GM21381 (cell line): Measurements from ENCODE around the gene DPCD.
"Not testable (repeated sequence)": the region's sequence is repeated elsewhere in the genome, so short reads cannot be mapped to it uniquely, and the experiment has no call there.

Source experiments
- ATAC-seq: cut with Tn5 transposase; IDR thresholded peaks from one replicate; pipeline ENCODE4 v1.9.1; 2021; ENCODE audit warnings: mild to moderate bottlenecking, moderate library complexity; ENCODE audit not compliant: unreplicated experiment

DPCD gene

GRCh38 chr10:101579516-101579870, 8.6 kb upstream of the DPCD start:
- no peak for ATAC-seq

- ATAC-seq = no peak
Observed at GRCh38 chr10:101580486-101581399, 7.4 kb upstream of the DPCD start.

- no peak for ATAC-seq
Observed at GRCh38 chr10:101585841-101586240, 2.3 kb upstream of the DPCD start.

- ATAC-seq = no peak
Observed at GRCh38 chr10:101588879-101589278, 758 bp downstream of the DPCD start.

- ATAC-seq = not testable (repeated sequence)
Observed at GRCh38 chr10:101593331-101593730, 5.2 kb downstream of the DPCD start.

GRCh38 chr10:101595591-101596433, 7.7 kb downstream of the DPCD start:
- no peak for ATAC-seq

- no peak for ATAC-seq
Observed at GRCh38 chr10:101597091-101597900, 9.2 kb downstream of the DPCD start.

- no peak for ATAC-seq
Observed at GRCh38 chr10:101601541-101601940, 13.4 kb downstream of the DPCD start.

- ATAC-seq = no peak
Observed at GRCh38 chr10:101602761-101603398, 14.8 kb downstream of the DPCD start.

- no peak for ATAC-seq
Observed at GRCh38 chr10:101607124-101607523, 19.0 kb downstream of the DPCD start.

- no peak for ATAC-seq
Observed at GRCh38 chr10:101609481-101609880, 21.4 kb downstream of the DPCD start.

GRCh38 chr10:101611096-101611905, 23.2 kb downstream of the DPCD start:
- ATAC-seq = no peak

GRCh38 chr10:101612086-101612485, 24.0 kb downstream of the DPCD start:
- no peak for ATAC-seq

- no peak for ATAC-seq
Observed at GRCh38 chr10:101612872-101613271, 24.8 kb downstream of the DPCD start.

- ATAC-seq = no peak
Observed at GRCh38 chr10:101613646-101614045, 25.5 kb downstream of the DPCD start.

GRCh38 chr10:101614663-101615524, 26.8 kb downstream of the DPCD start:
- ATAC-seq = no peak

- ATAC-seq = no peak
Observed at GRCh38 chr10:101615525-101616116, 27.5 kb downstream of the DPCD start.

GRCh38 chr10:101616415-101617101, 28.4 kb downstream of the DPCD start:
- ATAC-seq = no peak
